CD14-positive monocyte (primary cell): ENCODE results near the gene NKPD1. TPM values are rescaled to one million over a fixed set of nuclear protein-coding genes. Genes with fewer than 3 reads are reported as not detected.
A peak's percentile ranks its signal among the peaks of the same experiment; 100 is the strongest.

Source experiments
- DNase-seq, 3 donors: peaks; one replicate each; pipeline ENCODE4 v3.0.0-alpha.2; 2011 to 2022
- H2AFZ ChIP-seq: 2 replicates; pipeline ENCODE4 v1.6.0; 2012; ENCODE audit warnings: mild to moderate bottlenecking, low read depth, low read length, inconsistent platforms; ENCODE audit not compliant: insufficient read depth, poor library complexity, severe bottlenecking
- H3K27ac ChIP-seq, 2 donors: 1 replicate in 1 of 2; 2 replicates in 1 of 2; pipeline ENCODE4 v1.5.1; 2012 to 2013; ENCODE audit warnings: low read length in 2 of 2, control low read depth in 1 of 2, inconsistent platforms in 1 of 2, low read depth in 1 of 2, mild to moderate bottlenecking in 1 of 2
- H3K27me3 ChIP-seq, 2 donors: one replicate each; pipeline versions ENCODE4 v1.6.0 to v1.6.1; 2011 to 2013; ENCODE audit warnings: low read length in 2 of 2; ENCODE audit not compliant: control insufficient read depth in 2 of 2, insufficient read depth in 2 of 2
- H3K36me3 ChIP-seq, 2 donors: replicated peaks in 1 of 2; 1 replicate in 1 of 2; 2 replicates in 1 of 2; pipeline versions ENCODE4 v1.5.1 to v1.6.1; 2012 to 2013; ENCODE audit warnings: low read length in 2 of 2, control low read depth in 1 of 2, inconsistent platforms in 1 of 2, mild to moderate bottlenecking in 1 of 2; ENCODE audit not compliant: insufficient read depth in 2 of 2, control insufficient read depth in 1 of 2
- H3K4me1 ChIP-seq, 2 donors: 1 replicate in 1 of 2; 2 replicates in 1 of 2; pipeline versions ENCODE4 v1.5.1 to v1.6.1; 2012 to 2013; ENCODE audit warnings: low read length in 2 of 2, control low read depth in 1 of 2, inconsistent platforms in 1 of 2, mild to moderate bottlenecking in 1 of 2, moderate library complexity in 1 of 2; ENCODE audit not compliant: insufficient read depth in 2 of 2, control insufficient read depth in 1 of 2
- H3K4me2 ChIP-seq: replicated peaks from 2 replicates; pipeline ENCODE3; 2012; ENCODE audit warnings: low read length, moderate library complexity, mild to moderate bottlenecking; ENCODE audit not compliant: poor library complexity, severe bottlenecking; ENCODE audit errors: extremely low read depth
- H3K4me3 ChIP-seq, 3 experiments: fragments of 200-600 bp in 1 of 3; sonication (generic) in 1 of 3; replicated peaks in 1 of 3; 1 replicate in 2 of 3; 2 replicates in 1 of 3; pipeline ENCODE4 v1.5.1; 2011 to 2013; ENCODE audit warnings: low read length in 3 of 3, mild to moderate bottlenecking in 3 of 3, control low read depth in 2 of 3, low read depth in 2 of 3, inconsistent platforms in 1 of 3, moderate library complexity in 1 of 3
- H3K79me2 ChIP-seq: 2 replicates; pipeline ENCODE4 v1.6.0; 2012; ENCODE audit warnings: mild to moderate bottlenecking, control low read depth, inconsistent platforms, low read length, moderate library complexity; ENCODE audit not compliant: insufficient read depth
- H3K9ac ChIP-seq: 2 replicates; pipeline ENCODE4 v1.6.0; 2017; ENCODE audit warnings: low read length, mild to moderate bottlenecking; ENCODE audit not compliant: insufficient read depth, poor library complexity, severe bottlenecking
- H3K9me3 ChIP-seq, 2 donors: replicated peaks in 1 of 2; 1 replicate in 1 of 2; 2 replicates in 1 of 2; pipeline versions ENCODE4 v1.5.1 to v1.6.1; 2012 to 2013; ENCODE audit warnings: low read length in 2 of 2, control low read depth in 1 of 2; ENCODE audit not compliant: control insufficient read depth in 1 of 2, insufficient read depth in 1 of 2
- H4K20me1 ChIP-seq: 2 replicates; pipeline ENCODE4 v1.6.0; 2012; ENCODE audit warnings: mild to moderate bottlenecking, low read length, control low read depth, moderate library complexity; ENCODE audit not compliant: insufficient read depth
- H3K27ac Mint-ChIP-seq, 7 donors: one replicate each; pipeline ENCODE4 v1.8.0; 2020; ENCODE audit warnings: mild to moderate bottlenecking in 7 of 7, mixed read lengths in 7 of 7, moderate library complexity in 6 of 7, inconsistent platforms in 2 of 7
- H3K27me3 Mint-ChIP-seq, 3 donors: one replicate each; pipeline ENCODE4 v1.8.0; 2021 to 2022; ENCODE audit warnings: low read depth in 3 of 3, mild to moderate bottlenecking in 3 of 3, mixed read lengths in 3 of 3, moderate library complexity in 3 of 3, inconsistent platforms in 1 of 3
- H3K36me3 Mint-ChIP-seq, 2 donors: one replicate each; pipeline ENCODE4 v1.8.0; 2020; ENCODE audit warnings: mixed read lengths in 2 of 2, inconsistent platforms in 1 of 2, mild to moderate bottlenecking in 1 of 2
- H3K4me1 Mint-ChIP-seq: one replicate; pipeline ENCODE4 v1.8.0; 2020; ENCODE audit warnings: mild to moderate bottlenecking, mixed read lengths
- H3K4me3 Mint-ChIP-seq, 2 donors: one replicate each; pipeline ENCODE4 v1.8.0; 2020; ENCODE audit warnings: mild to moderate bottlenecking in 2 of 2, mixed read lengths in 2 of 2, moderate library complexity in 1 of 2
- H3K9me3 Mint-ChIP-seq, 7 donors: one replicate each; pipeline ENCODE4 v1.8.0; 2020 to 2022; ENCODE audit warnings: mixed read lengths in 7 of 7, mild to moderate bottlenecking in 6 of 7, moderate library complexity in 6 of 7, inconsistent platforms in 2 of 7
- CTCF ChIP-seq: fragments of 200-600 bp; IDR thresholded peaks from one replicate; pipeline ENCODE4 v1.8.0; 2022; ENCODE audit warnings: antibody characterized with exemption, mild to moderate bottlenecking
- WGBS: methylation state at CpG from one replicate; pipeline ENCODE4 v1.1.5; 2013; ENCODE audit warnings: missing lambda C conversion rate; ENCODE audit not compliant: insufficient coverage; 5-methylcytosine and 5-hydroxymethylcytosine counted together
- intact Hi-C, 2 donors: fragments of 100-400 bp; cut with micrococcal nuclease; formaldehyde crosslinking; loops; one replicate each; pipeline versions ENCODE4 v1.15.0 to v1.15.1; 2023
- polyA plus RNA-seq, 3 donors: library from polyadenylated mRNA; depleted of rRNA in 1 of 3; unstranded in 2 of 3; stranded (reverse) in 1 of 3; fragments of 300-500 nt in 2 of 3; fragments of >200 nt in 1 of 3; fragmentation: Illumina TruSeq in 2 of 3; gene quantifications; 1 replicate in 2 of 3; 2 replicates in 1 of 3; pipeline ENCODE4 v1.2.3, GENCODE V29; 2012 to 2021

The NKPD1 gene
- polyA plus RNA-seq, 3 donors, result 0.11 TPM; not detected in 2

GRCh38 chr19:45114116-45114515 lies 46.7 kb downstream of the NKPD1 start:
- WGBS, result 38% methylated on average over 2 of the region's 4 CpGs
- H3K4me1 Mint-ChIP-seq, result peaks cover 49% of the 10 kb centered on the region

GRCh38 chr19:45113628-45114027 lies 47.2 kb downstream of the NKPD1 start:
- H2AFZ ChIP-seq, result no peak overlapping the region
- H3K27ac Mint-ChIP-seq, result peak overlapping the region in 1 of 7 donors; percentile 68
- no peaks in the 10 kb centered on the region for H3K9me3 ChIP-seq
- WGBS, result 82% methylated on average over 7 of the region's 9 CpGs
- H3K27me3 Mint-ChIP-seq, result peaks cover 3 to 6% (median 3%) of the 10 kb centered on the region in 3 donors
- peaks cover 75% of the 10 kb centered on the region for H4K20me1 ChIP-seq
- TF ChIP-seq CTCF, result no peak
- no peaks in the 10 kb centered on the region for H3K27me3 ChIP-seq
- intact Hi-C loops, result no loop called here
- no peak overlapping the region for H3K27ac ChIP-seq
- H3K4me2 ChIP-seq, result no peak overlapping the region
- peaks cover 46% of the 10 kb centered on the region for H3K4me1 Mint-ChIP-seq
- H3K9ac ChIP-seq, result no peak overlapping the region
- peaks cover 63% of the 10 kb centered on the region for H3K79me2 ChIP-seq
- H3K4me3 Mint-ChIP-seq, result no peak overlapping the region
- H3K4me3 ChIP-seq, result no peak overlapping the region
- peaks cover 0 to 6% (median 0%) of the 10 kb centered on the region in 7 donors for H3K9me3 Mint-ChIP-seq
- H3K4me1 ChIP-seq, result peaks cover 27 to 35% of the 10 kb centered on the region in 2 donors
- H3K36me3 Mint-ChIP-seq, result peaks cover 3 to 12% of the 10 kb centered on the region in 2 donors
- no peaks in the 10 kb centered on the region for H3K36me3 ChIP-seq
- no peak for DNase-seq

More at GRCh38 chr19:45114116-45114515, 46.7 kb downstream of the NKPD1 start:
- peak overlapping the region in 1 of 7 donors; percentile 43 for H3K27ac Mint-ChIP-seq
- Histone ChIP-seq H3K79me2 (peaks cover 61% of the 10 kb centered on the region), H4K20me1 (peaks cover 79% of the 10 kb centered on the region), H3K9ac (no peak overlapping the region), H3K27ac (no peak overlapping the region), H3K4me2 (no peak overlapping the region), H3K36me3 (no peaks in the 10 kb centered on the region), H3K9me3 (no peaks in the 10 kb centered on the region), H3K27me3 (no peaks in the 10 kb centered on the region), H2AFZ (no peak overlapping the region), H3K4me1 (peaks cover 27 to 35% of the 10 kb centered on the region in 2 donors), H3K4me3 (no peak overlapping the region)
- no peak for TF ChIP-seq CTCF
- no peak overlapping the region for H3K4me3 Mint-ChIP-seq
- intact Hi-C loops, result no loop called here
- H3K36me3 Mint-ChIP-seq, result peaks cover under 1 to 7% of the 10 kb centered on the region in 2 donors
- DNase-seq, result no peak
- peaks cover 0 to 6% (median 0%) of the 10 kb centered on the region in 7 donors for H3K9me3 Mint-ChIP-seq
- peaks cover 6 to 7% (median 7%) of the 10 kb centered on the region in 3 donors for H3K27me3 Mint-ChIP-seq
